ENCODE results near the gene UVSSA.

DNA sequence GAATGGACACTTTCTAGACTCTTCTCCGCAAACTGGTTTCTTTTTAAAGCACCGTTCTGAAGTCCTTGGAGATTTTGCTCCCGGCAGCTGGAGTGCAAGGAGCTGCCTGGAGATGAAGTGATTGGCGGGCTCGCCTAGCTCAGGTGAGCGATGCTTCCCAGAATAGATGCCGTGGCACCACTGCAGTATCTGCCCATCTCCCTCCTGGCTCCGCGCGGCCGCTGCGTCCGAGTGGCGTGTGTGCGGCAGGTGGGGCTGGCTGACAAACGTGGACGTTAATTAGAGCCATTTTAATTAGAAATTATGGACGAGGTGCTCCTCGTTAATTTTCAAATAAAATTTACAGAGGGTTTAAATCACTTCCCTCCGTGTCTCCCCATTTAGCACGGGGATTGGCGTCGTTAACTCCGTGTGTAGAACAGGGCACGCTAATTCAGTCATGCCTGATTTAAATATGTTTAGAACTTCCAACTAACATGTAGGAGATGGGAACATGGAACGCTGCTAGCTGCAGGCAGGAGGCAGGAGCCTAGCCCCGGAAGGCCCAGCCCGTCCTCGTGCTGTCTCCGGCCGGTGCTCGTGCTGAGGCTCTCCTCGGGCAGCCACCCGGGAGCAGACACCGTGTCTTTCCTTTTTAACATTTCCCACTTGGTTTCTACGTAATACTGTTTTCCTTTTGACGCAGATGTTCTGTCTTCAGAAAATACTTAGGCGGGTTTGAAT is 11.6 kb downstream of the UVSSA start:
- TF ChIP-seq, protein P1, sequence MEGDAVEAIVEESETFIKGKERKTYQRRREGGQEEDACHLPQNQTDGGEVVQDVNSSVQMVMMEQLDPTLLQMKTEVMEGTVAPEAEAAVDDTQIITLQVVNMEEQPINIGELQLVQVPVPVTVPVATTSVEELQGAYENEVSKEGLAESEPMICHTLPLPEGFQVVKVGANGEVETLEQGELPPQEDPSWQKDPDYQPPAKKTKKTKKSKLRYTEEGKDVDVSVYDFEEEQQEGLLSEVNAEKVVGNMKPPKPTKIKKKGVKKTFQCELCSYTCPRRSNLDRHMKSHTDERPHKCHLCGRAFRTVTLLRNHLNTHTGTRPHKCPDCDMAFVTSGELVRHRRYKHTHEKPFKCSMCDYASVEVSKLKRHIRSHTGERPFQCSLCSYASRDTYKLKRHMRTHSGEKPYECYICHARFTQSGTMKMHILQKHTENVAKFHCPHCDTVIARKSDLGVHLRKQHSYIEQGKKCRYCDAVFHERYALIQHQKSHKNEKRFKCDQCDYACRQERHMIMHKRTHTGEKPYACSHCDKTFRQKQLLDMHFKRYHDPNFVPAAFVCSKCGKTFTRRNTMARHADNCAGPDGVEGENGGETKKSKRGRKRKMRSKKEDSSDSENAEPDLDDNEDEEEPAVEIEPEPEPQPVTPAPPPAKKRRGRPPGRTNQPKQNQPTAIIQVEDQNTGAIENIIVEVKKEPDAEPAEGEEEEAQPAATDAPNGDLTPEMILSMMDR (IDR thresholded peaks at IDR 0.05) = no peak
- TF ChIP-seq POLR2A (IDR thresholded peaks at IDR 0.05) (no peak), POLR2AphosphoS5 (IDR thresholded peaks at IDR 0.05) (no peak)

Measured in breast epithelium (tissue), 3 donors.